NCI-H2081 (cell line): ENCODE data around the gene TMEM187.

Source experiments
- DNase-seq, 2 experiments: peaks; one replicate each; lab custom pipeline; 2025; lab: John Stamatoyannopoulos, UW

The TMEM187 gene

GRCh38 chrX:153972368-153973126 is at the start of gene TMEM187:
Gene TMEM187 (plus strand): TSS chrX:153972754. CDS start chrX:153982063, 9,309 bp downstream.
- peak; percentile 85 to 86 for DNase-seq

GRCh38 chrX:153922932-153923857 is 49.4 kb upstream of the TMEM187 start:
- DNase-seq: peak; percentile 29 to 56

GRCh38 chrX:153924149-153924861 is 48.2 kb upstream of the TMEM187 start:
- peak; percentile 12 to 45 for DNase-seq

- no peak for DNase-seq
Observed at GRCh38 chrX:153925387-153925738, 47.2 kb upstream of the TMEM187 start.

- DNase-seq: no peak
Observed at GRCh38 chrX:153925739-153926551, 46.6 kb upstream of the TMEM187 start, which contains the start of gene ARHGAP4. Gene ARHGAP4 (minus strand): TSS chrX:153926264. CDS start chrX:153926202, 62 bp downstream.

GRCh38 chrX:153926552-153926857 is 46.0 kb upstream of the TMEM187 start:
- peak in 1 of 2 experiments; percentile 40 for DNase-seq

GRCh38 chrX:153926858-153927671 is 45.5 kb upstream of the TMEM187 start:
- peak; percentile 30 to 65 for DNase-seq

GRCh38 chrX:153927672-153927921 is 45.0 kb upstream of the TMEM187 start:
- no peak for DNase-seq

- DNase-seq: peak; percentile 88 to 93
Observed at GRCh38 chrX:153927922-153928760, 44.4 kb upstream of the TMEM187 start.

GRCh38 chrX:153928846-153929245 is 43.7 kb upstream of the TMEM187 start:
- no peak for DNase-seq

GRCh38 chrX:153929576-153929975 is 43.0 kb upstream of the TMEM187 start:
- DNase-seq: no peak

- DNase-seq: no peak
Observed at GRCh38 chrX:153930011-153930910, 42.3 kb upstream of the TMEM187 start.

- no peak for DNase-seq
Observed at GRCh38 chrX:153931151-153931550, 41.4 kb upstream of the TMEM187 start.

GRCh38 chrX:153931748-153932147 is 40.8 kb upstream of the TMEM187 start:
- DNase-seq: no peak

GRCh38 chrX:153932220-153932915 is 40.2 kb upstream of the TMEM187 start:
- no peak for DNase-seq

GRCh38 chrX:153933748-153934147 is 38.8 kb upstream of the TMEM187 start:
- DNase-seq: no peak

- DNase-seq: no peak
Observed at GRCh38 chrX:153934148-153934761, 38.3 kb upstream of the TMEM187 start.
